HepG2 (cell line): ENCODE data around the gene TUBGCP6. TPM values are rescaled to one million over a fixed set of nuclear protein-coding genes. Genes with fewer than 3 reads are reported as not detected.
A peak's percentile ranks its signal among the peaks of the same experiment; 100 is the strongest.

Experiments
- GATAD1 ChIP-seq: IDR thresholded peaks from 2 replicates; pipeline ENCODE4 v1.6.1; 2016; ENCODE audit warnings: missing genetic modification reagents, missing compliant biosample characterization
- JARID2 ChIP-seq: sonication (generic); formaldehyde crosslinking; IDR thresholded peaks from 2 replicates; pipeline ENCODE4 v1.8.1; 2023; ENCODE audit warnings: missing genetic modification reagents, inconsistent platforms; ENCODE audit not compliant: insufficient replicate concordance
- KLF11 ChIP-seq: IDR thresholded peaks from 2 replicates; pipeline ENCODE4 v1.6.1; 2016; ENCODE audit warnings: missing compliant biosample characterization
- MAFG ChIP-seq: sonication (generic); formaldehyde crosslinking; IDR thresholded peaks from 2 replicates; pipeline ENCODE4 v1.5.1; 2020; ENCODE audit warnings: mild to moderate bottlenecking, missing genetic modification reagents
- MAFK ChIP-seq, 2 experiments: IDR thresholded peaks in 1 of 2; conservative IDR thresholded peaks in 1 of 2; 2 replicates each; pipeline ENCODE4 v1.6.1; 2011; ENCODE audit warnings: improper control_type of control experiment in 2 of 2, low read length in 2 of 2
- MED1 ChIP-seq: sonication (generic); formaldehyde crosslinking; IDR thresholded peaks from 2 replicates; pipeline ENCODE4 v1.4.0; 2020; ENCODE audit warnings: missing genetic modification reagents
- MIXL1 ChIP-seq: IDR thresholded peaks from 2 replicates; pipeline ENCODE4 v1.6.1; 2016
- MYPOP ChIP-seq: sonication (generic); formaldehyde crosslinking; IDR thresholded peaks from 2 replicates; pipeline ENCODE4 v1.8.1; 2023; ENCODE audit warnings: mild to moderate bottlenecking, moderate library complexity, missing genetic modification reagents
- NCOR1 ChIP-seq: fragments of 200-600 bp; sonication (generic); IDR thresholded peaks from 2 replicates; pipeline ENCODE4 v1.7.0; 2017; ENCODE audit warnings: antibody characterized with exemption, low read length, borderline replicate concordance
- NFAT5 ChIP-seq: sonication (generic); formaldehyde crosslinking; IDR thresholded peaks from 2 replicates; pipeline ENCODE4 v1.4.0; 2020; ENCODE audit warnings: missing genetic modification reagents
- NRL ChIP-seq: sonication (generic); formaldehyde crosslinking; IDR thresholded peaks from 2 replicates; pipeline ENCODE4 v1.5.0; 2020; ENCODE audit warnings: missing genetic modification reagents, mild to moderate bottlenecking, moderate library complexity, borderline replicate concordance
- REST ChIP-seq, 2 experiments: IDR thresholded peaks; 2 replicates each; pipeline ENCODE4 v1.6.1; 2011 to 2012; ENCODE audit warnings: low read length in 2 of 2, borderline replicate concordance in 1 of 2, low read depth in 1 of 2, mild to moderate bottlenecking in 1 of 2, moderate library complexity in 1 of 2
- SAFB2 ChIP-seq: sonication (generic); formaldehyde crosslinking; IDR thresholded peaks from 2 replicates; pipeline ENCODE4 v1.5.1; 2020; ENCODE audit warnings: missing genetic modification reagents, low read depth, mild to moderate bottlenecking, borderline replicate concordance
- SCMH1 ChIP-seq: sonication (generic); formaldehyde crosslinking; IDR thresholded peaks from 2 replicates; pipeline ENCODE4 v1.9.0; 2021; ENCODE audit warnings: missing genetic modification reagents, mild to moderate bottlenecking, borderline replicate concordance
- ZNF276 ChIP-seq: sonication (generic); formaldehyde crosslinking; IDR thresholded peaks from 2 replicates; pipeline ENCODE4 v1.4.0; 2020; ENCODE audit warnings: mild to moderate bottlenecking, low read depth, missing genetic modification reagents
- polyA plus RNA-seq, 8 experiments: library from polyadenylated mRNA; depleted of rRNA in 3 of 8; stranded (reverse) in 7 of 8; unstranded in 1 of 8; fragments of >200 nt; fragmentation: Illumina TruSeq in 4 of 8; extraction: Trizol in 4 of 8; gene quantifications; 2 replicates each; pipeline versions ENCODE4 v1.2.1 to v1.2.3, GENCODE V29; 2011 to 2016; ENCODE audit warnings: low read depth in 4 of 8, missing spikeins in 1 of 8, mixed read lengths in 1 of 8; ENCODE audit not compliant: insufficient read depth in 1 of 8
- total RNA-seq, 5 experiments: library from RNA; depleted of rRNA; stranded (reverse); fragments of >200 nt; fragmentation: Illumina TruSeq; extraction: Trizol; gene quantifications; 2 replicates each; pipeline ENCODE4 v1.2.3, GENCODE V29; 2016; ENCODE audit warnings: low read depth in 1 of 5
- TF ChIP-seq, protein P1 (sequence below): sonication (generic); formaldehyde crosslinking; IDR thresholded peaks from 2 replicates; pipeline ENCODE4 v1.4.0; 2020; ENCODE audit warnings: mild to moderate bottlenecking, missing genetic modification reagents

The TUBGCP6 gene
- total and polyA plus RNA-seq, 2 of the 13 experiments (the other 11 are each of a cell fraction or from before 2014, with no cell fraction given) = 14.6 to 15.7 TPM

- TF ChIP-seq NFAT5 (CRISPR knock-in tag) (no peak), GATAD1 (CRISPR knock-in tag) (no peak), MAFK (conservative IDR thresholded peaks at IDR 0.05 in 1 of 2, IDR thresholded peaks at IDR 0.05 in 1 of 2; ENCODE audit: low read length in 2 of 2) (no peak), REST (IDR thresholded peaks at IDR 0.05; ENCODE audit: borderline replicate concordance in 1 of 2, low read depth in 1 of 2, low read length in 2 of 2) (no peak), JARID2 (CRISPR knock-in tag) (no peak), KLF11 (CRISPR knock-in tag) (no peak), ZNF276 (CRISPR knock-in tag) (no peak), MYPOP (CRISPR knock-in tag) (no peak), MED1 (CRISPR knock-in tag) (0 out of 2 replicates have a peak, but pooled peaks have one; percentile 2), MIXL1 (CRISPR knock-in tag) (no peak), MAFG (CRISPR knock-in tag) (no peak), SAFB2 (CRISPR knock-in tag) (no peak), NCOR1 (no peak), SCMH1 (CRISPR knock-in tag) (no peak), NRL (no peak; the same call in 1 of the 2 replicates)
- TF ChIP-seq, protein P1, sequence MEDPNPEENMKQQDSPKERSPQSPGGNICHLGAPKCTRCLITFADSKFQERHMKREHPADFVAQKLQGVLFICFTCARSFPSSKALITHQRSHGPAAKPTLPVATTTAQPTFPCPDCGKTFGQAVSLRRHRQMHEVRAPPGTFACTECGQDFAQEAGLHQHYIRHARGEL (CRISPR knock-in tag) = no peak
Measured at GRCh38 chr22:50201191-50202129, 43.4 kb downstream of the TUBGCP6 start (continued).
